Measurements from ENCODE around the gene OXER1. TPM values are rescaled to one million over a fixed set of nuclear protein-coding genes. Genes with fewer than 3 reads are reported as not detected.

The OXER1 gene
- under 1 TPM; 0.20 to 0.78 (median 0.49) TPM for total RNA-seq
- polyA plus RNA-seq, result 1 to 10 TPM in 1 of 2 donors, under 1 TPM in 1; 0.25 to 1.2 TPM
- long read RNA-seq, donor 1, result 0 reads
- long read RNA-seq, donor 2, partial matches to known transcripts, result 0 of 1 reads
- long read RNA-seq, donor 2, other reads (novel, unspliced or antisense), result 0 of 1 reads
- long read RNA-seq, donor 3, result 0 reads

DNA sequence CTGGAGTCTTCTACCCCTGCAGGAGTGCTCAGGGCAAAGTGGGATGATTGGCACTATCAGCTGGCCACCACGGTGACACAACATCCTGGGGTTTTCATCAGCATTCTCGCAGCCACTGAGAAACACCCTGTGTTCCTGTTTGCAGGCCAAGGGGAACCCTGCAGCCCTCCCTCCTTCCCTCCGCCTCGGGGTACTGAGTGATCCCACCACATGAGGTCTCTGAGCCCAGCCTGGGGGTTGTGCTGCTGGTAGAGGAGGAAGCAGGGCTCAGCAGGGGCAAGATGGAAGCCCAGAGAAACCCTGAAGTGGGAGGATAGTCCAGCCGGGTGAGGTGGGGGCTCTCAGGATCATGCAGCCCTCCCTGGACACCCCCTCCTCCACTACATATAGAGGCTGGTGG lies at the start of gene OXER1:
OXER1 (minus strand) TSS at position 40 of the 400 bp plus-strand sequence. CDS start 73 bp downstream, outside the sequence.
- no peak for DNase-seq
- 54 to 61% methylated on average over 5 of the region's 5 CpGs for WGBS, 2 donors
- no peaks in the 10 kb centered on the region for H3K27me3 ChIP-seq

DNA sequence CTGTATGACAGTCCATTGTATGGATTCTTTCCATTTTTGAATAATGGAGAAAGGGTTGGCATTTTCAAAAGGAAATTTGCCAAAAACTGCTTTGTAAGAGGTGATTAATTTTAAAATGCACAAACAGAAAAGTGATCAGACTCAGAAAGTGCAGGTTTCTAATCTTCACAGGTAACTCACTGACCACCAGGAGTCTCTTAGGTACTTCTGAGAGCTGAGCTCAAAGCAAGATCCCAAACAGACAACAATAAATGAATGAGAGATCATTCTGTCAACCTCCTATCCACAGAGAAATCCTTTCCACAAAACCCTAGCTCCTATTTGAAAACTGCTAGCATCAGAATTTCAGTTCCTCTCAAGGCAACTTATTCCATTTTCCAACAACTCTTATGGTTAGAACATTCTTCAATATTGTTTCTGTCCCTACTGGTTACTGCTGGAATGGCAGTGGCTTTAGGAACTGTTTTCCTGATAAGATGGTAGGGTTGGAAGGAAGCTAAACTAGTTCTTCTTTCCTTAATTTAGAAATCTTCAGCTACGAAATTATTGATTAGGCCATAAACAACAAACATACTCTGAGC lies 49.1 kb upstream of the OXER1 start:
- DNase-seq (no peak), ATAC-seq (no peak)
- Histone ChIP-seq H3K27me3 (no peaks in the 10 kb centered on the region), H3K36me3 (no peaks in the 10 kb centered on the region), H3K9me3 (peaks cover 0 to 10% (median 0%) of the 10 kb centered on the region in 11 donors), H3K4me1 (peaks cover 0 to 28% (median 15%) of the 10 kb centered on the region in 9 donors), H3K4me3 (no peak overlapping the region), H3K27ac (peak overlapping the region in 1 of 10 donors; percentile 2)
- TF ChIP-seq, protein P1, sequence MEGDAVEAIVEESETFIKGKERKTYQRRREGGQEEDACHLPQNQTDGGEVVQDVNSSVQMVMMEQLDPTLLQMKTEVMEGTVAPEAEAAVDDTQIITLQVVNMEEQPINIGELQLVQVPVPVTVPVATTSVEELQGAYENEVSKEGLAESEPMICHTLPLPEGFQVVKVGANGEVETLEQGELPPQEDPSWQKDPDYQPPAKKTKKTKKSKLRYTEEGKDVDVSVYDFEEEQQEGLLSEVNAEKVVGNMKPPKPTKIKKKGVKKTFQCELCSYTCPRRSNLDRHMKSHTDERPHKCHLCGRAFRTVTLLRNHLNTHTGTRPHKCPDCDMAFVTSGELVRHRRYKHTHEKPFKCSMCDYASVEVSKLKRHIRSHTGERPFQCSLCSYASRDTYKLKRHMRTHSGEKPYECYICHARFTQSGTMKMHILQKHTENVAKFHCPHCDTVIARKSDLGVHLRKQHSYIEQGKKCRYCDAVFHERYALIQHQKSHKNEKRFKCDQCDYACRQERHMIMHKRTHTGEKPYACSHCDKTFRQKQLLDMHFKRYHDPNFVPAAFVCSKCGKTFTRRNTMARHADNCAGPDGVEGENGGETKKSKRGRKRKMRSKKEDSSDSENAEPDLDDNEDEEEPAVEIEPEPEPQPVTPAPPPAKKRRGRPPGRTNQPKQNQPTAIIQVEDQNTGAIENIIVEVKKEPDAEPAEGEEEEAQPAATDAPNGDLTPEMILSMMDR (IDR thresholded peaks at IDR 0.05), result peak in 8 of 9 donors; percentile 18 to 63 (median 53)
- intact Hi-C loops (cut with DNase I), result no loop called here
- 0 to 49% methylated on average over 1 of the region's 1 CpG for WGBS, 2 donors

More for the DNA sequence above, at the start of gene OXER1:
- intact Hi-C loops (cut with DNase I), result no loop called here
- TF ChIP-seq, protein P1 (IDR thresholded peaks at IDR 0.05), result no peak
- peak in 1 of 8 donors; percentile 22 for ATAC-seq
- H3K9me3 ChIP-seq, result no peaks in the 10 kb centered on the region
- H3K27ac ChIP-seq, result peak within 1 kb of the TSS in 1 of 10 donors; percentile 26
- H3K4me1 ChIP-seq, result peaks cover 0 to 10% (median 0%) of the 10 kb centered on the region in 9 donors
- H3K4me3 ChIP-seq, result peak within 1 kb of the TSS in 1 of 10 donors; percentile 28
- H3K36me3 ChIP-seq, result no peaks in the 10 kb centered on the region

DNA sequence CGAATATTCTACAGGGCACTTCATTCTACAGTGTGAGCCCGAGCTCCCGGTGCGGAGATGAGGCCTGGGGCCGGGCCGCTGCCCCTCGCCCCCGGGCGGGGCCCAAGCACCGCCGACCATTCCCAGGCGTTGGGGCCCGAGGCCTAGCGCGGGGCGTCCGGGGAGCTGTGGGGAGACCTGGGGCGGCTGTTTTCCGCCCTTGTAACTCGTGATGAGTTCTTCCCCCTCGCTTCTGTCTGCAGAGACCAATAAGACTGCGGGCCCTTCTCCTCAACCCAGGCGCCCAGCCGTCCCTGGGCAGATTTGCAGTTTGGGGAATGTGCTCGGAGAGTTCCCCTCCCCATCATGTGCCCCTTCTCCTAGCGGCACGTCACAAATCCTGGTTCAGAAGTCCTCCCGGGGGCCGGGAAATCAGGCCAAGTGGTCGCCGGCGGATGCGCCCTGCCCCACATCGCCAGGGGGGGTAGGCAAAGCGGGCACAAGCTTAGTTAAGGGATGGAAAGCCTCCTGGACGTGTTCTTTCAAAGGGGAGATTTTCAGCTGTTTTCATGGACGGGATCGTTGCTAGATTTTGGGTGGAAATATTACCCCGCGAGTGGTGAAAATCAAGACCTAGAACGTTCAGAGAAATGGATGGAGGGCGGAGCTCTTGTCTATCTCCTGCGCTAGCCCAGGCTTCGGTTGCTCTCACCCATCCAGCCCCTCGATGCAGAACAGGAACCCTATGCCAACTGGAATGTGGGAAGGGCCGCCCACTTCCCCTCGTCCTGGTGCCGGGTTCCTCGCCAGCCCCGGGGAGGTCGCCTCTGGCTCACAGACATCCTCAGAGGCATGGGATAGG lies 47.3 kb upstream of the OXER1 start:
- H3K27me3 ChIP-seq, result no peaks in the 10 kb centered on the region
- H3K4me1 ChIP-seq, result peaks cover 0 to 28% (median 15%) of the 10 kb centered on the region in 9 donors
- 0 to 4% methylated on average over 51 of the region's 51 CpGs for WGBS, 2 donors
- peak overlapping the region; percentile 45 to 77 (median 69) for H3K4me3 ChIP-seq
- TF ChIP-seq, protein P1 (IDR thresholded peaks at IDR 0.05), result peak in 1 of 9 donors; percentile 25
- H3K27ac ChIP-seq, result peak overlapping the region; percentile 93 to 100 (median 100)
- ATAC-seq, result peak; percentile 8 to 46 (median 38)
- DNase-seq, result peak; percentile 54 to 59
- H3K36me3 ChIP-seq, result no peaks in the 10 kb centered on the region
- peaks cover 0 to 10% (median 0%) of the 10 kb centered on the region in 11 donors for H3K9me3 ChIP-seq
- intact Hi-C loops (cut with DNase I), result no loop called here

Measured in heart right ventricle (tissue), 16 donors.